A549 treated with dexamethasone at 1 μM for 4 hours (cell line): ENCODE data around the gene ZKSCAN7. TPM values are rescaled to one million over a fixed set of nuclear protein-coding genes. Genes with fewer than 3 reads are reported as not detected.

Experiments
- total RNA-seq: library from RNA; stranded (reverse); fragments of 200-300 nt; extraction: Qiagen RNA extraction; gene quantifications from 5 replicates; pipeline ENCODE4 v1.2.3, GENCODE V29; 2022

ZKSCAN7 gene
- not detected in 5 replicates for total RNA-seq

GRCh38 chr3:44554626-44555592 is at the start of gene ZKSCAN7:
TSS of gene ZKSCAN7 (plus strand) at chr3:44555193. CDS start at chr3:44557048, 1,855 bp downstream.

GRCh38 chr3:44584646-44585501 is 29.9 kb downstream of the ZKSCAN7 start, which contains the start of gene ZNF660:
TSS of gene ZNF660 (plus strand) at chr3:44584964. CDS start at chr3:44594194, 9,230 bp downstream.

Other genes with a start within 250 kb of the ZKSCAN7 start
- 6.5 to 9.1 TPM (median 8.0 TPM) in 5 replicates for gene TCAIM, start 216.4 kb upstream of the ZKSCAN7 start, total RNA-seq
- gene ZNF445, start 77.5 kb upstream of the ZKSCAN7 start, total RNA-seq = 1.9 to 3.6 TPM (median 3.1 TPM) in 5 replicates
- not detected in 5 replicates for gene ZNF660, start 29.8 kb downstream of the ZKSCAN7 start, total RNA-seq
- gene ZNF197, start 69.8 kb downstream of the ZKSCAN7 start, total RNA-seq = 1.4 to 2.4 TPM (median 2.0 TPM) in 5 replicates
- gene ZNF35, start 93.5 kb downstream of the ZKSCAN7 start, total RNA-seq = 5.1 to 6.5 TPM (median 5.4 TPM) in 5 replicates
- 1.6 to 2.2 TPM (median 1.6 TPM) in 5 replicates for gene ZNF502, start 157.5 kb downstream of the ZKSCAN7 start, total RNA-seq
- 0.02 TPM in 1 of 5 replicates, not detected in the others for gene ZNF501, start 174.4 kb downstream of the ZKSCAN7 start, total RNA-seq
- gene KIAA1143, start 206.4 kb downstream of the ZKSCAN7 start, total RNA-seq = 13.2 to 20.8 TPM (median 20.2 TPM) in 5 replicates
- gene KIF15, start 206.6 kb downstream of the ZKSCAN7 start, total RNA-seq = 9.2 to 11.4 TPM (median 10.5 TPM) in 5 replicates